ENCODE data around the gene NELL1.

- TF ChIP-seq POLR2AphosphoS5 (IDR thresholded peaks at IDR 0.05; ENCODE audit: low read depth): no peak
- TF ChIP-seq CTCF (conservative IDR thresholded peaks at IDR 0.05; ENCODE audit: low read depth in 2 of 2): no peak
- no peak for TF ChIP-seq EZH2 (IDR thresholded peaks at IDR 0.05; ENCODE audit: low read depth, unreplicated experiment)
- no peak for TF ChIP-seq EZH2phosphoT487 (IDR thresholded peaks at IDR 0.05; ENCODE audit: unreplicated experiment)
- no peak for TF ChIP-seq ZNF114 (CRISPR knock-in tag; IDR thresholded peaks at IDR 0.05)
- TF ChIP-seq NANOG (IDR thresholded peaks at IDR 0.05; ENCODE audit: borderline replicate concordance): no peak
- no peak for TF ChIP-seq REST (IDR thresholded peaks at IDR 0.05; ENCODE audit: unreplicated experiment)
- TF ChIP-seq JUNB (IDR thresholded peaks at IDR 0.05; ENCODE audit: unreplicated experiment): no peak
- no peak for TF ChIP-seq CREB1 (CRISPR knock-in tag; IDR thresholded peaks at IDR 0.05; ENCODE audit: low read depth)
- no peak for TF ChIP-seq STAT1 (IDR thresholded peaks at IDR 0.05; ENCODE audit: unreplicated experiment)
- TF ChIP-seq ZNF331 (CRISPR knock-in tag; IDR thresholded peaks at IDR 0.05; ENCODE audit: low read depth): no peak
- no peak for TF ChIP-seq ETS1 (IDR thresholded peaks at IDR 0.05)
- no peak for TF ChIP-seq ZNF462 (CRISPR knock-in tag; IDR thresholded peaks at IDR 0.05)
Measured at GRCh38 chr11:20835561-20835960, 166.2 kb downstream of the NELL1 start.

All from GM23338 (cell line).